ENCODE data around the gene PCYT2. TPM values are rescaled to one million over a fixed set of nuclear protein-coding genes. Genes with fewer than 3 reads are reported as not detected.
"Not testable (repeated sequence)": the region's sequence is repeated elsewhere in the genome, so short reads cannot be mapped to it uniquely, and the experiment has no call there.

The PCYT2 gene
- total RNA-seq = 30.2 and 40.4 TPM in 2 replicates

DNA sequence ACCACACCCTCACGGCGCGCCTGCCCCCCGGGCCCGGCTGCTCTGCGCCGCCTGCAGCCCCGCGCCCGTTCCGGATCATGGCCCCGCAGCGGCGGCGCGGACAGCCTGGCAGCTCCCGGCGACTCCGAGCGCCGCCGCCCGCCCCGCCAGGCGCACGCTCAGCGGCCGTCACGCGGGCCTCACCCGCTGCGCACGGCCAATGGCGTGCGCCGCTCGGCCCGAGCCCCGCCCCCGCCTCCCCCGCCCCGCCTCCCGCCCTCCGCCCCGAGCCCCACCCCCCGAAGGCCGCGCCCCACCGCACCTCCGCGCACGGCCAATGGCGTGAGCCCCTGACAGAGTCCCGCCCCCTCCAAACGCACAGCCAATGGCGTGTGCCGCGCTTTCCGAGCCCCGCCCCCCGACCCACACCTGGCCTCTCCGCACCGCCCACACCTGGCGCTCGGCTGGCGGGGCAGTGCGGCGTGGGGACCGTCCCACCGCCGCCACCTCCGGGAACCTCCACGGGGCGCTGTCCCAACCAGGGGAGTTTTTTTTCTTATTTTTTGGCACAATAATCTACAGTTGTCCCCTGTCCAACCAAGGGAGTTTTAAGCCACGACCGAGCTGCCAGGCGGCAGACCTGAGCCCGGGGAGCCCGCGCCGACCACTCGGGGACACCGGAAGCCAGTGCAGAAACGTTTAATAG is at the start of gene PCYT2:
Gene PCYT2, minus strand, starts transcription at position 123 of the 685 bp plus-strand sequence. Its CDS starts 44 bp downstream, at position 79.
- DNase-seq (ENCODE audit: low read depth in 2 of 2) = peak; percentile 76 to 87

DNA sequence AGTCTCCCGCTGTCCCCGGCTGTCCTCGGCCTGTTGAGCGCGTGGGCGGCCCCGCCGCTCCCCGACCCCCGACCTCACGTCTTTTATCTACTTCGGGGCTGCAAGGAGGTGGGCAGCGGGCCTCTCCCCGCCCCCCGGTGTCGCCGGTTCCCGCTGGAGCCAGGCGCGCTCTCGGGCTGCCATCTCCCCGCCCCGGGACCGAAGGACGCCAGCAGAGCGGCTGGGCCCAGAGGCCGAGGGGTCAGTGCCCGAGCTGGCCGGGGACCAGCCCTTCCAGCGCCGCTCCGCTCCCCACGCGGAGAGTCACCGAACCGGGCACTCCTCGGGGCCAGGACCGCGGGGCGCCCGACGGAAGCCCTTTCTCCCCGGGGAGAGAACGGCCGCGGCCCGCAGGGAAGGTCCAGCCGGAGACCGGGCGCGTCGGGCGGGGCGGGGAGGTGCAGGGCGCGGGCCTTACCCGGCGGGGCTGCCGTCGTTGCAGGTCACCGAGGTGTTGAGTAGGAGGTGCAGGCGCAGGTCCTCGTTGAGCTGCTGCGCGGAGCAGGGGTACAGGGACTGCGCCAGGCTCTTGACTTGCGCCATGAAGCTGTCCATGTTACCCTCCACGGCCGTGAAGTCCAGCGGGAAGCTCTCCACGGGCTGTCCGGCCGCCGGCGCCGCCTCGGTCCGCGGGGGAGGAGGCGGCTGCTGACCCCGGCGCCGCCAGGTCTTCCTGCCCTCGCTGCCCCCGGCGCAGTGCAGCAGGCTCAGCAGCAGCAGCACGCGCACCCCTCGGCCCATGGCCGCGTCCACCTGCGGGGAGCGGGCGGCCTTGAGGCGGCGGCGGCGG is 49.1 kb upstream of the PCYT2 start:
- no peak for DNase-seq (ENCODE audit: low read depth in 2 of 2)

GRCh38 chr17:81959362-81960129 is 48.3 kb upstream of the PCYT2 start:
- peak in 1 of 2 donors; percentile 59 for DNase-seq (ENCODE audit: low read depth in 2 of 2)

GRCh38 chr17:81958633-81959342 is 47.6 kb upstream of the PCYT2 start:
- no peak for DNase-seq (ENCODE audit: low read depth in 2 of 2)

GRCh38 chr17:81957691-81958432 is 46.7 kb upstream of the PCYT2 start:
- DNase-seq (ENCODE audit: low read depth in 2 of 2) = no peak

DNA sequence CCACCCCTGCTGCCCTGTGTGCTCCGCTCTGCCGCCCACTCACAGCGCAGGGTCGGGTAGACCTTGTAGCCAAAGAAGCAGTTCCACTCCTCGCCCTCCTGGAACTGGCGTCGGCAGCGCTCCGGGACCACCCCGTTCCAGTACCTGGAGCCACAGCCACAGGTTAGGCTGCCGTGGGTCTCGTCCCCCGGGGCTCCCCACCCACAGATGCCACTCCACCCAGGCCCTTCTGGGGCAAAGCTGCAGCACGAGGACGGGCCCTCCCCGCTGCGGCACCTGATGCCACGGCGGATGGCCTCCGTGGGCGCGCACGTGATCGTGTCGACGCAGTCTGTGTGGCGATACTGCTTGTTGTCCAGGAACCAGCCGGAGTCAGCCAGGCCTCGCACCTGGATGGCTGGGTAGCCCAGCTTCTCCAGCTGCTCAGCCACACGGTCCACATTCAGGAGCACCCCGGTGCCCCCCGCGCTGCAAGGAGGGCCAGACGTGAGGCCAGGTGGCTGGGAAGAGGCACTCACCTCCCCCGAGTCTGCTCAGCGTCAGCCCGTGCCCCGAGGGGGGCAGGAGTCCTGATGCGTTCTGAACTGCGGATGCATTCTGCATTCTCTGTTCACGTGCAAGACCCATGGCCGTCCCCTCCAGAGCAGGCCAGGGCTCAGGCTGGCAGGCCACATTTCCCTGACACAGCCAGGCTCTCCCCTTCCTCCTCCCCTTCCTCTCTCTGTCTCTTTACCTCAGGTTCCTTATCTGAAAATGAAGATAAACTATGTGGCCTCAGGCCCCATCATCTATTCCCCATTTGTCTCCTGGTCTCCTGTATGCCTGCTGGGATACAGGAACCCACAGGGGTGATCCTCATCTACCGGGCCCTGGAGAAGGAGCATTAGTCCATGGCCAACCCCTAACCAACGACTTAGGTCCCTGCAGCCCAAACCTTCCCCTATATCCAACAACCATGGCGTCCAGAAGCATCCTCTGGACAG is 45.7 kb upstream of the PCYT2 start:
- no peak for DNase-seq (ENCODE audit: low read depth in 2 of 2)

GRCh38 chr17:81955756-81956544 is 44.8 kb upstream of the PCYT2 start:
- no peak for DNase-seq (ENCODE audit: low read depth in 2 of 2)

GRCh38 chr17:81955058-81955681 is 44.0 kb upstream of the PCYT2 start:
- DNase-seq (ENCODE audit: low read depth in 2 of 2) = no peak

- no peak for DNase-seq (ENCODE audit: low read depth in 2 of 2)
These were observed 43.2 kb upstream of the PCYT2 start for GRCh38 chr17:81954131-81955057.

DNA sequence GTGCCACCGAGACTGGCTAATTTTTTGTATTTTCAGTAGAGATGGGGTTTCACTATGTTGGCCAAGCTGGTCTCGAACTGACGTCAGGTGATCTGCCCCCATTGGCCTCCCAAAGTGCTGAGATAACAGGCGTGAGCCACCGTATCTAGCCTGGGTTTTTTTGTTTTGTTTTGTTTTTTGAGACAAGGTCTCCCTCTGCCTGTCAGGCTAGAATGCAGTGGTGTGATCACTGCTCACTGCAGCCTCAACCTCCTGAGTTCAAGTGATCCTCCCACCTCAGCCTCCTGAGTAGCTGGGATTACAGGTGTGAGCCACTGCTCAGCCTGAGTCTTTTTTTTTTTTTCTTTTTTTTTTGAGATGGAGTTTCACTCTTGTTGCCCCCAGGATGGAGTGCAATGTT is 42.2 kb upstream of the PCYT2 start:
- DNase-seq (ENCODE audit: low read depth in 2 of 2) = not testable (repeated sequence)

- DNase-seq (ENCODE audit: low read depth in 2 of 2) = no peak
These were observed 41.6 kb upstream of the PCYT2 start for GRCh38 chr17:81952792-81953228.

GRCh38 chr17:81951785-81952684 is 40.8 kb upstream of the PCYT2 start:
- no peak for DNase-seq (ENCODE audit: low read depth in 2 of 2)

DNA sequence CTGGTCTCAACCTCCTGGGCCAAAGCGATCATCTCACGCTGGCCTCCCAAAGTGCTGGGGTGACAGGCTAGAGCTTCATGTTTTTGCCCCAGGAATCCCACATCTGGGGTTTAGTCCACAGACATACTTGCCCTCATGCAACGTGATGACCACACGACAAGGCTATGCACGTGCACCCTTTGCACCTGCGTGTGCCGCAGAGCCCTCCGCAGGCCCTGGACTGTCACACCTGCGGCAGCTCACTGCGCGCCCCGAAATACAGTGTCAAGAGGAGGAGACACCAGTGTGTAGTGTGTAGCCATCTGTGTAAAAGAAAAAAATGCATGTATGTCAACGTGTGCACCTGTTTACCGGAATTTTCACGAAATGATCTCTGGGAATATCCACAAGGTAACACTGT is 39.3 kb upstream of the PCYT2 start:
- DNase-seq (ENCODE audit: low read depth in 2 of 2) = no peak

- DNase-seq (ENCODE audit: low read depth in 2 of 2) = no peak
These were observed 37.6 kb upstream of the PCYT2 start for GRCh38 chr17:81948635-81949378.

GRCh38 chr17:81947189-81947588 is 36.0 kb upstream of the PCYT2 start, which contains the start of gene MYADML2:
Gene MYADML2 (minus strand): TSS chr17:81947233. CDS start chr17:81941741, 5,492 bp downstream.
- DNase-seq (ENCODE audit: low read depth in 2 of 2) = no peak

All from dermis microvascular lymphatic vessel endothelial cell (primary cell).